Measurements from ENCODE around the gene OR2F2.

OR2F2 gene

DNA sequence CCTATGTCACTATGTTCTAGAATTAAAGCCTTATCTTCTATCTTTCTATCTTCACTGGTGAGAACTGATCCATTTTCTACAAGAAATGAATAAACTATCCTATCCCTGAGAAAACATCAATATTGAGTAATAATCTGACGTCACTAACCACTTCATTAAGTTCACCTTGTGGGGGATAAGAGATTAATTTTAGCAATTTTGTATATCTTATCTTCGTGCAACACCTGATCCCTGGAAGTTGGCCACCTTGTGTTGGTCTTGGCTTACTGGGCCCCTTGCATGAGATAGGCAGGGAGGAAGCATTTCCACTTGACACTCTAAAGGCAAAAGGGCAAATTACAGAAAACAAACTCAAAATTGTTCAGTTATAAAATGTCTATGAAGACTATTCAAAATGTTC, 45.0 kb downstream of the OR2F2 start:
- no peak for DNase-seq

DNA sequence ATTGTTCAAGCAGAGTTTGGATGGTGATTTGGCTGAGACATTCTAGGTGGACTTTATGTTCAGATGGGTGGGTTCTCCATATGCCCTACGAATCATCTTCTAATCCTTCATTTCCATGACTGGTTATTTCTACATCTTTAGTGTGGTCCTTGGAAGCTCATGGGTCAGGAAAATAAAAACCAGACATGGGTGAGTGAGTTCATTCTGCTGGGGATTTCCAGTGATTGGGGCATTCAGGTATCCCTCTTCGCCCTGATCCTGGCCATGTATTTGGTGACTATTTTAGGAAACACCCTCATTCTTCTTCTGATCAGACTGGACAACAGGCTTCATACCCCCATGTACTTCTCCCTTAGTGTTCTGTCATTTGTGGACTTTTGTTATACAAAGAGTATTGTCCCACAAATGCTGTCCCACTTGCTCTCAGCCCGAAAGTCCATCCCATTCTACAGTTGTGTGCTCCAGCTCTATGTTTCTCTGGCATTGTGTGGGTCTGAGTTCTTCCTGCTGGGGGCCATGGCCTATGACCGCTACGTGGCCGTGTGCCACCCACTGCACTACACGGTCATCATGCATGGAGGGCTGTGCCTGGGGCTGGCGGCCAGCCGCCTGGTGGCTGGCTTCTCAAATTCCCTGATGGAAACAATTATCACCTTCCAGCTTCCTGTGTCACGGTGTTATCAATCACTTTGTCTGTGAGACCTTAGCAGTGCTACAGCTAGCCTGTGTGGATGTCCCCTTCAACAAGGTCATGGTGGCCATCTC, 45.9 kb downstream of the OR2F2 start:
- DNase-seq, result no peak

DNA sequence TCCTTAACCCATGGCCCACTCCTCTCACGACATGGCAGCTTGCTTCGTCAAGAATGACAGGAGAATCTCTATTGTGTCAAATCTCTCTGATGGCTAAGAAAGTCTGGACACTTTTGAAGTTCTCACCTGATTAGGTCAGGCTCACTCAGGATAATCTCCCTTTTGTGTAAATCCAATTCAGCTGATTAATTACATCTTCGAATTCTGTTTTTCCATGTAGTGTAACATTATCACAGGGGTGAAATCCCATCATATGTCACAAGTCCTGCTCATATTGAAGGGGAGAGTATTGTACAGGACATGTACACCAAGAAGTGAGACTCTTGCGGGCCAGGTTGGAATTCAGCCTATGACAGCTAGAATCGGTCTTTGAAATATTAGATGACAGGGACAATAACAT, 48.9 kb downstream of the OR2F2 start:
- DNase-seq, result no peak
